ENCODE results near the gene DKK3.

- TF ChIP-seq, protein P1, sequence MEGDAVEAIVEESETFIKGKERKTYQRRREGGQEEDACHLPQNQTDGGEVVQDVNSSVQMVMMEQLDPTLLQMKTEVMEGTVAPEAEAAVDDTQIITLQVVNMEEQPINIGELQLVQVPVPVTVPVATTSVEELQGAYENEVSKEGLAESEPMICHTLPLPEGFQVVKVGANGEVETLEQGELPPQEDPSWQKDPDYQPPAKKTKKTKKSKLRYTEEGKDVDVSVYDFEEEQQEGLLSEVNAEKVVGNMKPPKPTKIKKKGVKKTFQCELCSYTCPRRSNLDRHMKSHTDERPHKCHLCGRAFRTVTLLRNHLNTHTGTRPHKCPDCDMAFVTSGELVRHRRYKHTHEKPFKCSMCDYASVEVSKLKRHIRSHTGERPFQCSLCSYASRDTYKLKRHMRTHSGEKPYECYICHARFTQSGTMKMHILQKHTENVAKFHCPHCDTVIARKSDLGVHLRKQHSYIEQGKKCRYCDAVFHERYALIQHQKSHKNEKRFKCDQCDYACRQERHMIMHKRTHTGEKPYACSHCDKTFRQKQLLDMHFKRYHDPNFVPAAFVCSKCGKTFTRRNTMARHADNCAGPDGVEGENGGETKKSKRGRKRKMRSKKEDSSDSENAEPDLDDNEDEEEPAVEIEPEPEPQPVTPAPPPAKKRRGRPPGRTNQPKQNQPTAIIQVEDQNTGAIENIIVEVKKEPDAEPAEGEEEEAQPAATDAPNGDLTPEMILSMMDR (IDR thresholded peaks at IDR 0.05): no peak
- TF ChIP-seq SMC3 (IDR thresholded peaks at IDR 0.05) (no peak), JUN (IDR thresholded peaks at IDR 0.05) (no peak), POLR2A (IDR thresholded peaks at IDR 0.05; ENCODE audit: low read length) (no peak), EHMT2 (IDR thresholded peaks at IDR 0.05; ENCODE audit: low read depth) (no peak), RAD21 (conservative IDR thresholded peaks at IDR 0.05 in 1 of 2, IDR thresholded peaks at IDR 0.05 in 1 of 2) (no peak), JUNB (IDR thresholded peaks at IDR 0.05) (no peak), NR3C1 (IDR thresholded peaks at IDR 0.05) (no peak)
These were observed 23.3 kb downstream of the DKK3 start for GRCh38 chr11:11985016-11985715.

Measured in A549 (cell line).